Neural cell (in vitro differentiated cells): Measurements from ENCODE around the gene MRPS18A.

Source experiments
- CTCF ChIP-seq: fragments of 450-650 bp; IDR thresholded peaks from 2 replicates; pipeline ENCODE4 v1.5.1; 2014; ENCODE audit warnings: antibody characterized with exemption, mild to moderate bottlenecking, moderate library complexity; ENCODE audit not compliant: poor library complexity, severe bottlenecking
- EP300 ChIP-seq: fragments of 450-650 bp; conservative IDR thresholded peaks from 2 replicates; pipeline ENCODE4 v1.6.1; 2014; ENCODE audit warnings: antibody characterized with exemption, mild to moderate bottlenecking, moderate library complexity; ENCODE audit not compliant: poor library complexity, severe bottlenecking
- EZH2 ChIP-seq: fragments of 200-600, 300-800 bp; shearing (Covaris generic), sonication (generic); IDR thresholded peaks from 2 replicates; pipeline ENCODE4 v1.6.1; 2014; ENCODE audit warnings: antibody characterized with exemption, low read length, borderline replicate concordance, mild to moderate bottlenecking; ENCODE audit not compliant: insufficient read depth, poor library complexity, severe bottlenecking
- MXI1 ChIP-seq: fragments of 450-650 bp; conservative IDR thresholded peaks from 2 replicates; pipeline ENCODE4 v1.6.1; 2014; ENCODE audit warnings: antibody characterized with exemption, mild to moderate bottlenecking; ENCODE audit not compliant: poor library complexity, severe bottlenecking
- POLR2AphosphoS5 ChIP-seq: IDR thresholded peaks from 2 replicates; pipeline ENCODE4 v1.6.1; 2012
- REST ChIP-seq: IDR thresholded peaks from 2 replicates; pipeline ENCODE4 v1.6.1; 2012; ENCODE audit warnings: borderline replicate concordance
- TAF1 ChIP-seq: IDR thresholded peaks from 2 replicates; pipeline ENCODE4 v1.6.1; 2012; ENCODE audit warnings: low read depth

GRCh38 chr6:43681303-43681702 is 6.3 kb downstream of the MRPS18A start:
- TF ChIP-seq CTCF (no peak), REST (no peak), POLR2AphosphoS5 (no peak), EZH2 (no peak), EP300 (no peak), MXI1 (no peak), TAF1 (no peak)
